GM12891 (cell line): Measurements from ENCODE around the gene MKRN3.

ENCODE experiments used
- PAX5 ChIP-seq: IDR thresholded peaks from 2 replicates; pipeline ENCODE4 v1.6.1; 2011; ENCODE audit warnings: low read length, moderate library complexity, mild to moderate bottlenecking; ENCODE audit not compliant: insufficient read depth, severe bottlenecking
- POLR2A ChIP-seq: IDR thresholded peaks from 2 replicates; pipeline ENCODE4 v1.6.1; 2011; ENCODE audit warnings: low read depth, low read length, control low read depth
- POLR2AphosphoS5 ChIP-seq: IDR thresholded peaks from 2 replicates; pipeline ENCODE4 v1.6.1; 2011; ENCODE audit warnings: low read depth, low read length, control low read depth
- POU2F2 ChIP-seq: IDR thresholded peaks from 2 replicates; pipeline ENCODE4 v1.6.1; 2011; ENCODE audit warnings: low read depth, mild to moderate bottlenecking, control low read depth, low read length, moderate library complexity
- SPI1 ChIP-seq: IDR thresholded peaks from 2 replicates; pipeline ENCODE4 v1.6.1; 2011; ENCODE audit warnings: low read depth, low read length, control low read depth
- TAF1 ChIP-seq: IDR thresholded peaks from 2 replicates; pipeline ENCODE4 v1.6.1; 2011; ENCODE audit warnings: low read depth, low read length, control low read depth

DNA sequence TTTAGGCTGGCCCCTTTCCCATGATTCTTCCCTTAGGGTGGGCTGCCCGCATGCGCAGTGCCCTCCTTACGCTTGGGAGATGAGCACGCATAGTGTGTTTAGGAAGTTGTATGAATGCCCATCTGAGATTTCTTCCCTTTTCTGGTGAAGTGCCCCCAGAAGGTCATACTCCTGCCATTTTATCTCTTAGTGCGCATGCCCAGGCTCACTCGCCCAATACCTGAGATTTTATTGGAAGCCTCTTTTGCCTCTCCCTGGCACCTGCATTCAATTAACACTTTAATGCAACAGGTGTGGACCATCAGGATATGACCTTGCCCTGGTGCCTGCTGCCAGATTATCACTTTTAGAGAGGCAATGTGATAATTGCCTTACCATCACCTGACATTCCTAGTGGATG is 36.6 kb downstream of the MKRN3 start:
- TF ChIP-seq POLR2AphosphoS5, result no peak
- no peak for TF ChIP-seq POLR2A
- TF ChIP-seq TAF1, result no peak
- TF ChIP-seq SPI1, result no peak
- TF ChIP-seq PAX5, result no peak
- no peak for TF ChIP-seq POU2F2
